ENCODE measurements around the gene ADH5.
"Not testable (repeated sequence)": the region's sequence is repeated elsewhere in the genome, so short reads cannot be mapped to it uniquely, and the experiment has no call there.

Gene ADH5

DNA sequence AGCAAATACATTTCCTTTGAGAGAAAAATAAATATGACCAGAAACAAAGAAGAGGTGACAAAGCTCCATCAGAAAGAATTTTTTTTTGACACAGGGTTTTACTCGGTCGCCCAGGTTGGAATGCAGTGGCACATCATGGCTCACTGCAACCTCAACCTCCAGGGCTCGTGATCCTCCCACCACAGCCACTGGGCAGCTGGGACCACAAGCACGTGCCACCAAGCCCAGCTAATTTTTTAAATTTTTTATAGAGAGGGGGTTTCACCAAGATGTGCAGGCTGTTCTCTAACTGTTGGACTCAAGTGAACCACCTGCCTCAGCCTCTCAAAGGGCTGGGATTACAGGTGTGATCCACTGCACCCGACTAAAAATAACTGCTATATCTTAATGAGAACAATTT, 10.3 kb downstream of the ADH5 start:
- Histone ChIP-seq H3K27me3 (no peaks in the 10 kb centered on the region), H3K9me3 (no peaks in the 10 kb centered on the region), H3K4me1 (no peaks in the 10 kb centered on the region), H3K36me3 (peaks cover 86% of the 10 kb centered on the region), H3K4me3 (ENCODE audit: low read depth, low read length) (no peak overlapping the region)
- TF ChIP-seq, protein P1, sequence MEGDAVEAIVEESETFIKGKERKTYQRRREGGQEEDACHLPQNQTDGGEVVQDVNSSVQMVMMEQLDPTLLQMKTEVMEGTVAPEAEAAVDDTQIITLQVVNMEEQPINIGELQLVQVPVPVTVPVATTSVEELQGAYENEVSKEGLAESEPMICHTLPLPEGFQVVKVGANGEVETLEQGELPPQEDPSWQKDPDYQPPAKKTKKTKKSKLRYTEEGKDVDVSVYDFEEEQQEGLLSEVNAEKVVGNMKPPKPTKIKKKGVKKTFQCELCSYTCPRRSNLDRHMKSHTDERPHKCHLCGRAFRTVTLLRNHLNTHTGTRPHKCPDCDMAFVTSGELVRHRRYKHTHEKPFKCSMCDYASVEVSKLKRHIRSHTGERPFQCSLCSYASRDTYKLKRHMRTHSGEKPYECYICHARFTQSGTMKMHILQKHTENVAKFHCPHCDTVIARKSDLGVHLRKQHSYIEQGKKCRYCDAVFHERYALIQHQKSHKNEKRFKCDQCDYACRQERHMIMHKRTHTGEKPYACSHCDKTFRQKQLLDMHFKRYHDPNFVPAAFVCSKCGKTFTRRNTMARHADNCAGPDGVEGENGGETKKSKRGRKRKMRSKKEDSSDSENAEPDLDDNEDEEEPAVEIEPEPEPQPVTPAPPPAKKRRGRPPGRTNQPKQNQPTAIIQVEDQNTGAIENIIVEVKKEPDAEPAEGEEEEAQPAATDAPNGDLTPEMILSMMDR (IDR thresholded peaks at IDR 0.05; ENCODE audit: low read depth, low read length) = no peak
- DNase-seq = no peak

DNA sequence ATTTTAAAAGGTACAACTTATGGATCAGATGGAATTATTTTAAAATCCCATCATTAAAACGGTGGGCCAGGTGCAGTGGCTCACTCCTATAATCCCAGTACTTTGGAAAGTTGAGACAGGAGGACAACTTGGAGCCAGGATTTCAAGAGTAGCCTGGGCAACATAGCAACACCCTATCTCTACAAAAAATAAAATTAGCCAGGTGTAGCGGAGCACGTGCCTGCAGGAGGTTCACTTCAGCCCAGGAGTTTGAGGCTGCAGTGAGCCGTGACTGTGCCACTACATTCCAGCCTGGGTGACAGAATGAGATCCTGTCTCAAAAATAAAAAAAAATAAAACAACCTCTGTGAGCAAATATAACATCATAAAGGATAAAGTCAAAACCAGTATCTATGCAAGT, 11.4 kb downstream of the ADH5 start:
- Histone ChIP-seq H3K9me3 (no peaks in the 10 kb centered on the region), H3K4me1 (no peaks in the 10 kb centered on the region), H3K36me3 (peaks cover 87% of the 10 kb centered on the region), H3K4me3 (ENCODE audit: low read depth, low read length) (no peak overlapping the region), H3K27me3 (no peaks in the 10 kb centered on the region)
- TF ChIP-seq, protein P1 (IDR thresholded peaks at IDR 0.05; ENCODE audit: low read depth, low read length) = no peak
- no peak for DNase-seq

DNA sequence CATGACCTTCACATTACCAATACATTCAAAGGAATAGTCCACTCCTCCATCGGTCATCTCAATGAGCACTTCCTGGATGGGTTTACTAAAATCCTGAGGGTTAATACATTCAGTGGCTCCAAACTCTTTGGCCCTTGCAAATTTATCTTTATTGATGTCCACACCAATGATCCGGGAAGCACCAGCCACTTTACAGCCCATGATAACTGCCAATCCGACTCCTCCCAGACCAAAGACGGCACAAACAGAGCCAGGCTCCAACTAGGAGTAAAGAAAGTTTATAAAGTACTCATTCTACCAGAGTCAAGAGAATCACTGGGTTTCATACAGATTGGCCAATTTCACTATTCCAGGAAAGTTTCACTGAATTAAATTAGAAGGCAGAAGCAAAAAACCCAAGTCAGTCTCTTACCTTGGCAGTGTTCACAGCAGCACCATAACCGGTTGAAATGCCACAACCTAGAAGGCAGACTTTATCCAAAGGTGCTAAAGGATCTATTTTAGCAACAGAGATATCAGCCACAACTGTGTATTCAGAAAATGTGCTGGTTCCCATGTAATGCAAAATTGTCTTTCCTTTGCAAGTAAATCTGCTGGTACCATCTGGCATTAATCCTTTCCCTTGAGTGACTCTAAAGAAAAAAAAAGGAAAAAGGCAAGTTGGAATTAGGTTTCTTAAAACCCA, 12.2 kb downstream of the ADH5 start:
- Histone ChIP-seq H3K9me3 (no peaks in the 10 kb centered on the region), H3K4me3 (ENCODE audit: low read depth, low read length) (no peak overlapping the region), H3K36me3 (peaks cover 81% of the 10 kb centered on the region), H3K27me3 (no peaks in the 10 kb centered on the region), H3K4me1 (no peaks in the 10 kb centered on the region)
- TF ChIP-seq, protein P1 (IDR thresholded peaks at IDR 0.05; ENCODE audit: low read depth, low read length) = no peak
- DNase-seq = no peak

DNA sequence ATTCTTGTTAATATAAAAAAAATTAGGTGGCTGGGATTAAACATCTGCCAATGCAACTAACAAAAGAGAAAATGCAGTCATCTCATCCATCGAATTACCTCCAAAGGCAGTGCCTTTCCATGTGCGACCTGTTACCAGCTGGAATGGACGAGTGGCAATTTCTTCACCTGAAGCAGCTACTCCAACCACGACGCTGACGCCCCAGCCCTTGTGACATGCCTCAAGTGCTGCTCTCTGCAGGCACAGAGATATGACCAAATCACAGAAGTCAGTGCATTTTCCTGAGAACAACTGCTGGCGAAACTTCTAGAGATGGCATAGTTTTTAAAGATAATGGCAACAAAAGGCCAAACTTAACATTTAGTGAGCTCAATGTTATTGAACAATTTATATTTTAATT, 13.8 kb downstream of the ADH5 start:
- no peaks in the 10 kb centered on the region for H3K9me3 ChIP-seq
- no peak overlapping the region for H3K4me3 ChIP-seq (ENCODE audit: low read depth, low read length)
- no peaks in the 10 kb centered on the region for H3K27me3 ChIP-seq
- TF ChIP-seq, protein P1 (IDR thresholded peaks at IDR 0.05; ENCODE audit: low read depth, low read length) = no peak
- no peaks in the 10 kb centered on the region for H3K4me1 ChIP-seq
- H3K36me3 ChIP-seq = peaks cover 69% of the 10 kb centered on the region
- DNase-seq = no peak

DNA sequence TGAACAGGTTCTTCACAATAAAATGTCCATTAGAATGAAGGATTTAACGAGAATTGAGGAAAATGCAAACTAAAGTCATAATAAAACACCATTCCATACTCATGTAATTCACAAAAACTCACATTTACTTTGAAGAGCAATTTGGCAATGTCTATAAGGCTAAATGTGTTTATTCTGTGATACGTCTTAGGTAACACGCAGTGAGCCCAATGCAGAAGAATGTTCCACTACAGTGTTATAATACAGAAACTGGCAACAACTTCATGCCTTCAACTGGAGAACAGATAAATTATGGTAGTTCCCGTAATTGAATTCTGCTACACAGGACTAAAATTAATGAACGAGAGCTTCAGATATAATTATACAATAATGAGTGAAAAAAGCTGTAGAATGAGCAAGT, 17.4 kb downstream of the ADH5 start:
- no peaks in the 10 kb centered on the region for H3K9me3 ChIP-seq
- TF ChIP-seq, protein P1 (IDR thresholded peaks at IDR 0.05; ENCODE audit: low read depth, low read length) = no peak
- no peaks in the 10 kb centered on the region for H3K4me1 ChIP-seq
- H3K36me3 ChIP-seq = peaks cover 52% of the 10 kb centered on the region
- no peak overlapping the region for H3K4me3 ChIP-seq (ENCODE audit: low read depth, low read length)
- DNase-seq = no peak
- H3K27me3 ChIP-seq = no peaks in the 10 kb centered on the region

DNA sequence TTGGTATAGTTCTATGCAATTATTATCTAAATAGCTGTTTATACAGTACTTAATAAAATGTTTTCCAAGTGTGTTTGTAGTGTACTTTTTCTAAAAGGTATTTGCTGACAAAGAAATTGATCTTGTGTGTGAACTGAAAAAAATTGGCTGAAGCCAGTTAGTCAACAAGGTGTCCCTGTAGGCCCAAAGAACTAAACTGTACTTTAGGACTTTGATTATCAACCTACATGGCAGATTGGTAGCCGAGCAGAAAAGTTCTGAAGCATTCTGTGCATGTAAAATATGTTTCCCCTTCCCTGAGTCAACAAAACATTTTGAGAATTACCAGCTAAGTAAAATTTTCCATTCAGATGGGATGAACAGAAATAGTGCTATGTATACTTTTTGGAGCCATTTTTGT, 21.0 kb downstream of the ADH5 start:
- H3K36me3 ChIP-seq = peaks cover 30% of the 10 kb centered on the region
- H3K4me3 ChIP-seq (ENCODE audit: low read depth, low read length) = no peak overlapping the region
- DNase-seq = no peak
- H3K9me3 ChIP-seq = no peaks in the 10 kb centered on the region
- TF ChIP-seq, protein P1 (IDR thresholded peaks at IDR 0.05; ENCODE audit: low read depth, low read length) = no peak
- no peaks in the 10 kb centered on the region for H3K4me1 ChIP-seq
- H3K27me3 ChIP-seq = no peaks in the 10 kb centered on the region

DNA sequence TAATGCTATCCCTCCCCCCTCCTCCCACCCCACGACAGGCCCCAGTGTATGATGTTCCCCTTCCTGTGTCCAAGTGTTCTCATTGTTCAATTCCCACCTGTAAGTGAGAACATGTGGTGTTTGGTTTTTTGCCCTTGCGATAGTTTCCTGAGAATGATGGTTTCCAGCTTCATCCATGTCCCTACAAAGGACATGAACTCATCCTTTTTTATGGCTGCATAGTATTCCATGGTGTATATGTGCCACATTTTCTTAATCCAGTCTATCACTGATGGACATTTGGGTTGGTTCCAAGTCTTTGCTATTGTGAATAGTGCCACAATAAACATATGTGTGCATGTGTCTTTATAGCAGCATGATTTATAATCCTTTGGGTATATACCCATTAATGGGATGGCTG, 23.1 kb downstream of the ADH5 start:
- not testable (repeated sequence) for H3K4me3 ChIP-seq (ENCODE audit: low read depth, low read length); H3K4me1 ChIP-seq; H3K27me3 ChIP-seq; DNase-seq; H3K9me3 ChIP-seq
- H3K36me3 ChIP-seq = peaks cover 34% of the 10 kb centered on the region

All from BE2C (cell line).